Ramos (cell line): ENCODE measurements around the gene MFGE8.

ENCODE experiments used
- in situ Hi-C: fragments of 300-500 bp; cut with MboI; formaldehyde crosslinking; loops from one replicate; pipeline ENCODE4 v1.14.3; 2022; ENCODE audit warnings: low sequenced_read_pairs; ENCODE audit not compliant: unreplicated experiment

The MFGE8 gene

DNA sequence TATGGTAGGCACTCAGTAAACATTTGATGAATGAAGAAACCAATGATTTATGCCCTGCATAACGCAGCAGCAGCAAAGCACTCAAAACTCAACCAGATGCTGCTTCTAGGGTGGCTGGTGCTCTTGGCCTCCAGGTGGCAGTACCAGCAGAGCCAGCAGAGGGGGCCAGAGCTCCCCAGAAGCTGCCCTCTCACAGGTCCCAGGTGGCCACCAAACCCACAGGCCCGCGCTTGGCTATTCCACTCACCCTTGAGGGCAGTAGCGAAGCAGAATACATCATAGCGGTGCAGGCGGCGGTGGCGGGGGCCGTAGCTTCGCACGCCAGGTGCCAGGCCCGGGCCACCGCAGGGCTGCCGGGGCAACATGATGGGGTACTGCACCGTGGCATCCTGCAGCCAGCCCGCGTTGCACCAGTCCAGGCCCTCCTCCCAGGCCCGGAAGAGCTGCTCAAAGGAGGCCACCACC lies 34.4 kb downstream of the MFGE8 start:
- in situ Hi-C loops: no loop called here

DNA sequence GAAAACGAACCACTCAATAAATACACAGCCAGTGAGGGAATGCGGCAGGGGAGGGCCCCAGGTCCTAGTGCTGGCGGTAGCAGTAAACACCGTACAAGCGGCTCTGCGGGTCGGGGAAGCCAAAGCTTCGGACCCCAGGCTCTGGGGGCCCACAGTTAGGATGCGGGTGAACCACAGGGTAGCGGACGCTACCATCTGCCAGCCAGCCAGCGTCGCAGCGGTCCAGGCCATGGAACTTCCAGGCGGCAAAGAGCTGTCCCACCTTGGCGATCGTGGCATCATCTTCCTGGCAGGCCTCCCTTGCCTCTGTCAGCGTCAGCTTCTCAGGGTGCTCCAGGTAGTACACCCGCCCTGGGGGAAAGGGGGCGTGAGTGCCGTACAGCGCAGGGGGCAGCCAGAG lies 35.3 kb downstream of the MFGE8 start:
- in situ Hi-C loops: no loop called here

GRCh38 chr15:88877415-88877814 lies 35.8 kb downstream of the MFGE8 start:
- in situ Hi-C loops: no loop called here

DNA sequence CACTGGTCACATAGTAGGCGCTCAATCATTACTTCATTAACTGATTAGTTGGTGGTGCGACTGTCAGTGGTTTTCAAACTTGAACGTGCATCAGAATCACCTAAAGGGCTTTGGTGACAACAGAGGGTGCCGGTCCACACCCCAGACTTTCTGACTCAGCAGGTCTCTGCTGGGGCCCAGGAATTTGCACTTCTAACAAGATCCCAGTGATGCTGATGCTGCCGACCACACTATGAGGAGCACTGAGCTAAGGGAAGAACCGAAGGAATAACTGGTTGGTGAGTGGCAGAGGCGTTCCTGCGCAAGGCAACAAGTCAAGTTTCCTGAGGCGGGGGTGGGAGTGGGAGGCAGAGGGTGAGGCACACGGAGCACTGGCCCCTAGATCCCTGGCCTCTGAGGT lies 36.6 kb downstream of the MFGE8 start:
- in situ Hi-C loops: no loop called here

GRCh38 chr15:88874684-88875083 lies 38.5 kb downstream of the MFGE8 start:
- in situ Hi-C loops: no loop called here

DNA sequence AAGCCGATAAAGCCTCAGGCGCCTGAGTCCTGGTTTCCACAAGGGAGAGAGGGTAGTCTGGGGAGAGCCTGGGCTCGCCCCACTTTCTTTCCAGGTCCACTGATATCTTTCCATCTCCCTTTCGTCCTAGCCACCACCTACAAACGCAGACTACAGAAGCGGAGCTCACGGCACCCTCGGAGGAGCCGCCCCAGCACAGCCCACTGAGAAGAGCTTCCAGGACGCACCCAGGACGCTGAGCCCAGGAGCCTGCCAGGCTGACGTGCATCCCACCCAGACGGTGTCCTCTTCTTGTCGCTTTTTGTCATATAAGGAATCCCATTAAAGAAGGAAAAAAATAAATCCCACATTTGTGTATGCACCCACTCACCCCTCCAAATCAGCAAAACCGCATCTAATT lies 38.9 kb downstream of the MFGE8 start:
- in situ Hi-C loops: no loop called here

GRCh38 chr15:88873786-88874185 lies 39.4 kb downstream of the MFGE8 start:
- in situ Hi-C loops: no loop called here

- in situ Hi-C loops: no loop called here
Measured at GRCh38 chr15:88872706-88873105, 40.5 kb downstream of the MFGE8 start.

DNA sequence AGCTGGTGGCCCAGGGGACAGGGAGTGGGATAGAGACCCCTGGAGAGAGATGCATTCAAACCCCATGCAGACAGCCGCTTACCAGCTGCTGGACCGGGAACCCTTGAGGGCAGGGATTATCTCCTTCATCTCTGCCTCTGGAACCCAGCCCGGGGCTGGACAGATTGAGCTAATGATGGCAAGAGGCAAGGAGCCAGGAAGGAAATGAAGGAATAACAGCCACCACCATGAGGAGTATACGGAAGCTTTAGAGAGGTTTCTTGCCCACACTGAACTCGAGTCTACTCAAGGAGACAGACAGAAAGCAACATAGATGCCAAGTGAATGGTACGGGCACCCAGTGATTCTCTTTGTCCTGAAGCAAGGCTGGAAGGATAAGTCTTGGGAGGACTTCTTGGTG lies 41.1 kb downstream of the MFGE8 start:
- in situ Hi-C loops: no loop called here

DNA sequence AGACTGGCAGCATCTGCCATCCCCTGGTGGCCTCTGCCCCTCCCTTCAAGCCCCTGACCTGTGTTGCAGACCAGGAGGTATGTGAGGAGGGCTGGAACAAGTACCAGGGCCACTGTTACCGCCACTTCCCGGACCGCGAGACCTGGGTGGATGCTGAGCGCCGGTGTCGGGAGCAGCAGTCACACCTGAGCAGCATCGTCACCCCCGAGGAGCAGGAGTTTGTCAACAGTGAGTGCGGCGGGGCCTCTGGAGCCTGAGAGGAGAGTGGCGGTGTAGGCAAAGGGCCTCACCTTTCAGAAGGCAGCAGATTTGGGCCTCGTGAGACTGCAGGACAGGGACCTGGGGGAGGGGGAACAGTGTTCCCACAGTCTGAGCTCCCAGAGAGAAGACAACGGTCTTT lies 41.9 kb downstream of the MFGE8 start:
- in situ Hi-C loops: no loop called here

GRCh38 chr15:88866295-88866881 lies 46.8 kb downstream of the MFGE8 start:
- in situ Hi-C loops: no loop called here

- in situ Hi-C loops: no loop called here
Measured at GRCh38 chr15:88865498-88866099, 47.6 kb downstream of the MFGE8 start.

GRCh38 chr15:88864861-88865497 lies 48.2 kb downstream of the MFGE8 start:
- in situ Hi-C loops: no loop called here

DNA sequence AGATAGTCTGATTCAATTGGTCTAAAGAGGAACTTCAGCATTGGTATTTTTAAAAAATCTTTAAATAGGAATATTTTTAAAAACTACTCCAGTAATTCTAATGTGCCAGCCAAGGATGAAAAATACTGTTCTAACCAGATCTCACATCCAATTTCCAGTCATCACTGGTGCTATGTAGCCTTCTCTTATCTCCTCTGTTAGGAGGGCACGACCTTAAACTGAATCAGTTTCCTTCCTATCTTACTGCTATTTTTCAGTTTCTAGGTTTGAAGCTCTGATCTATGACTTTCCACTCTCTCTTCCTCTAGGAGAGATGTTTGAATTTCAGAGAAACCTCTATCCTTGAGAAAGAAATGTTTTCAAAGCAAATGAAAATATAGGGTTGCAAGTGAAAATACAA lies 49.8 kb downstream of the MFGE8 start:
- in situ Hi-C loops: no loop called here

DNA sequence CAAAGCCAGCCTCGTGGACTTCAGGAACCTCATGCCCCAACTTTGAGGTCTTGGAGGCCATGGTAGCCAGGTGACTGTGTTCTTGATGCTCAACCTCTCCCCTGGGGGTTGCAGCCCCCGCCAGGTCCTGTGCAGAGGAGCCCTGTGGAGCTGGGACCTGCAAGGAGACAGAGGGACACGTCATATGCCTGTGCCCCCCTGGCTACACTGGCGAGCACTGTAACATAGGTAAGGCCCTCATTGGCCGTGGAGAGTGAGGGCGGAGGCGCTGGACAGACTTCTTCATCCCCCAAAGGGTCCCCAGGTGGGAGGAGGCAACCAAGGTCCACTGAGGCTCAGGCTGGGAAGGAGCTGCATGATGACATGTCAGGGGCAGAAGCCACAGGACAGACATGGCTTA lies 53.0 kb downstream of the MFGE8 start:
- in situ Hi-C loops: no loop called here

DNA sequence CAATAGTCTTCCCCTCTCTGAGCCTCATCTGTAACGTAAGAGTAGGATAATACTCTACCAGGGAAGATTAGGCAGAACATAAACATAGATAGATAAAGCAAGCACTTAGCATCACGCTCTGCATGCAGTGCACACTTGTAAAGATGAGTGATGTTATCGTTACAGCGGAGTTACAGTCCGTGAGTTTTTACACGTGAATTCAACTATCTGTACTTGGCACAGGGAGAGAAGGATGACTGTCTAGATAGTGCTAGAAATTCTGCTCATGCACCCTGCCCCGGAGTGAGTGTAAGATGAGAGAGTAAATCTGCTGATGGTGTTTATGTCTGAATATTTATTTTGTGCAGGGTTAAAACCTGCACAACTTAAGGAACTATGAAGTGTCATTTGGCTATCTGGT lies 53.6 kb downstream of the MFGE8 start:
- in situ Hi-C loops: no loop called here

DNA sequence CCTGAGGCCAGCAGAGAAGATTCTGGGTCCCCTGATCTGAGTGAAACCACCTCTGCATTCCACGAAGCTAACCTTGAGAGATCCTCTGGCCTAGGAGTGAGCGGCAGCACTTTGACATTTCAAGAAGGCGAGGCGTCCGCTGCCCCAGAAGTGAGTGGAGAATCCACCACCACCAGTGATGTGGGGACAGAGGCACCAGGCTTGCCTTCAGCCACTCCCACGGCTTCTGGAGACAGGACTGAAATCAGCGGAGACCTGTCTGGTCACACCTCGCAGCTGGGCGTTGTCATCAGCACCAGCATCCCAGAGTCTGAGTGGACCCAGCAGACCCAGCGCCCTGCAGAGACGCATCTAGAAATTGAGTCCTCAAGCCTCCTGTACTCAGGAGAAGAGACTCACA lies 54.2 kb downstream of the MFGE8 start:
- in situ Hi-C loops: no loop called here

- in situ Hi-C loops: no loop called here
Measured at GRCh38 chr15:88852476-88852875, 60.7 kb downstream of the MFGE8 start.

DNA sequence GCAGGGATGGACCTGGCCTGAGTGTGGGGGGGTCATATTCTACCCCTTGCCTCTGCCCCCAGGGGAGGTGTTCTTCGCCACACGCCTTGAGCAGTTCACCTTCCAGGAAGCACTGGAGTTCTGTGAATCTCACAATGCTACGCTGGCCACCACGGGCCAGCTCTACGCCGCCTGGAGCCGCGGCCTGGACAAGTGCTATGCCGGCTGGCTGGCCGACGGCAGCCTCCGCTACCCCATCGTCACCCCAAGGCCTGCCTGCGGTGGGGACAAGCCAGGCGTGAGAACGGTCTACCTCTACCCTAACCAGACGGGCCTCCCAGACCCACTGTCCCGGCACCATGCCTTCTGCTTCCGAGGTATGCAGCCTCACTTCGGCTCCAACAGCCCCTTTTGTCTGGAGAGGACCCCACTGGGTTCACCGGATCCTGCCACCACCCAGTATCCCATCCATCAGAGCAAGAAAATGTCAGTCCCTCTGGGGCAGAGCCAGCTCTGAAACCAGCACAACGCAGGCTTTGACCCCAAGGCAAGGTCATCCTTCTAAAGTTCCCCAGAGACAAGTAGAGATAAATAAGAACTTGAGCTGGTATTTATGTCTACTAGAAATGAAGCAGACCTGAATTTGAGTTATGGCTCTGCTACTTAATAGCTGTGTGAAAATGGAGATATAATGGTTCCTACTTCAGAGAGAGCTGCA lies 63.7 kb downstream of the MFGE8 start:
- in situ Hi-C loops: no loop called here
